HG03558 (cell line): ENCODE measurements around the gene B3GAT3.
"Not testable (repeated sequence)": the region's sequence is repeated elsewhere in the genome, so short reads cannot be mapped to it uniquely, and the experiment has no call there.

Experiments
- ATAC-seq: cut with Tn5 transposase; IDR thresholded peaks from one replicate; pipeline ENCODE4 v1.9.1; 2021; ENCODE audit warnings: moderate number of reproducible peaks; ENCODE audit not compliant: unreplicated experiment; ENCODE audit errors: extremely low read depth

Gene B3GAT3

DNA sequence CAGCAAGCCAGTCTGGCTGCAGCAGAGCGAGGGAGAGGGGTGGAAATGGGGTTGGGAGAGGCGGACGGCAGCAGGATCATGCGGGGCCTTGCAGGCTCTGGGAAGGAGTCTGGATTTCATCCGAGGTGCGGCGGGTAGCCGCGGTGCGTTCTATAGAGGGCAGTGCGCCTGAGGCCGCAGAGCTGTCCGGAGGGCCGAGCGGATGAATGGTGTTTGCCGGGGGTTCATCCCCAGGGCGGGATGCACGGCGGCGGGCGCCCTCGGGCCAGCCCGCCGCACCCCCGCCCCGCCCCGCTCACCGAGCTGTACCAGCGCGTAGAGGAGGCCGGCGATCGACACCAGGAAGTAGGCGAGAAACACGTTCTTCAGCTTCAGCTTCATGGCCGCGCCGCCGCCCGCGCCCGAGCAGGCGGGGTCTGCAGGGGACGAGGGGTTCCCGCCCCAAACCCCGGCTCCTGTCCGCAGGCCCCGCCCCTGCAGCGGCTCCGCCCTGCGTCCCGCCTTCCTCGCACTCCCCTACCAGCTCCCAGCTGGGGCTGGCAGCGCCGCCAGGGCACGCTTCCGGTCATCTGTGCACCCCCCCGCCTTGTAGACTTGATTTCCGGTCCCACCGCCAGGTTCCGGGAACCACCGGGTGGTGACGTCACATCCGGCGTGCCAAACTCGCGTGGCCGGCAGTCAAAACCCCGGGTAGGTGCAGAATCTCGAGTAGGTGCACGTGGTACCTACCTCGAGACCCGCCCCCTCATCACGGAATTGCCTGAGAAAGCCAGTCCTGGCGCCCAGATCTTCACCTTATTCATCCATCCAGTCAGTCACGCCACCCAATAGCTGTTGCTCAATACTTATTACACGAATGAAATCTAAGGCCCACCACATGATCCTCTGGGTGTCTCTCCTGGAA lies at the start of gene B3GAT3:
Gene B3GAT3 (minus strand): TSS at position 420 of the 904 bp plus-strand sequence. CDS start 39 bp downstream, at position 381.
- ATAC-seq: peak; percentile 79

DNA sequence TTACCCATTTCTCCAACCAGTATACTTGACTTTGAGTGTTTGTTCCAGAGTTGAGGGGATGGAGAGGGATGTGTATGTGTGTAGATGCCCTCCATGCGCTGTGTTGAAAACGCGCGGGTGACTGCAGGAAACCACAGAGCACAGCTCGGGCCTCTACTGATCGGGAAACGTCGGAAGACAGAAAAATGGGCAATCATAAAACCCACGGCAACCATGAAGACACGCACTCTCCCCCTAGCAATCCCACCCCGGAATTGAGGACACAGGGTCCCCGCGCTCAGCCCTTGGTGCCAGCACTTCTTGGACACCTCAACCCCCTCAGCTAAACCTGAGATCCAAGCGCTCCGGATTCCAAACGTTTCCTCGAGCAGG lies 49.4 kb upstream of the B3GAT3 start:
- no peak for ATAC-seq

DNA sequence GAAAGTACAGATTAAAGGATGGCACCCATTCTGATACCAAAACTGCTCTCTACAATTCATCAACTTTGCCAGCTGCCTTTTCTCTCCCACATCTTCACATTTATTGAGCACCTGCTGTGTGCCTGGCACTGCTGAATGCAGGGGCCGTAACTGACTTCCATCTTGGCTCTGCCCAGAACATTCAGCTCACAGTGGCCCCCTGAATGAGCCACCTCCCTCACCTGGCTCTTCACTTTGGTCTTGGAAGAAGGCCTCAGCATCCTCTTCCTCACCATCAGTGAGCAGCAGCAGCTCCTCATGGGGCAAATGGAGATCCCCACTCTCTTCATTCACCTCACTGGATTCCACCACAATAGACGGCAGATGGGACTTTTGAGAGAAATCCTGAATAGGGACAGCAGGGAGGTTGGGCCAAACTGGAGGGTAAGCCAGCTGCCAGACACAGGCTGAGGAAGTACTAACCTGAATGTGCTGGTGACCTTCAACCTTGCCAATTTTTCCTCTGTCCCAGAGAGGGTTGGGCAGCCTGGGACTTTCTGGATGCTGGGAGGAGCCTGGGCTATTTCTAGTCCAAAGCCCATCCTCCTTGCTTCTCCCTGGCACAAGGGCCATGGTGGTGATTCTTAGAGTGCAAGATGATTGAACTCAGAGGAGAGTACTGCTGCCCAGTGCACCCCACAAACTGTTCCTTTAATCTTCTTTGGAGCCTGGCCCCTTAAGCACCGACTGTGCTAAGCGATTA lies 47.8 kb upstream of the B3GAT3 start:
- no peak for ATAC-seq

DNA sequence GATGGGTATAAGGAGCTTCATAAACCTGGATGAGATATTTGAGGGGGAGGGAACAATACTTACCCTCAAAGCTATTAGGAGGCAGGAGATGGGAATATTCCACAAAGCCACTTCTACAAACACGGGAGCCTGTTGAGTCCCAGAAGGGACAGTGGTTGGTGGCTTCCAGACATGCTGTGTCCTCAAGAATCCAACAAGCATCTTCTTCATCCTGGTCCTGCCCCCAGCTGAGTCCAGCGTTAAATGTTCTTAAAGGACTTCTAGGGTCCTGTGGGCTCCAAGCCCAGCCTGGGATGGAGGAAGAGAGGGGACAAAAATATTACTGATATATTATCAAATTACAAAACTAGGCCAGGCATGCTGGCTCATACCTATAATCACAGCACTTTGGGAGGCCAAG lies 45.7 kb upstream of the B3GAT3 start:
- no peak for ATAC-seq

DNA sequence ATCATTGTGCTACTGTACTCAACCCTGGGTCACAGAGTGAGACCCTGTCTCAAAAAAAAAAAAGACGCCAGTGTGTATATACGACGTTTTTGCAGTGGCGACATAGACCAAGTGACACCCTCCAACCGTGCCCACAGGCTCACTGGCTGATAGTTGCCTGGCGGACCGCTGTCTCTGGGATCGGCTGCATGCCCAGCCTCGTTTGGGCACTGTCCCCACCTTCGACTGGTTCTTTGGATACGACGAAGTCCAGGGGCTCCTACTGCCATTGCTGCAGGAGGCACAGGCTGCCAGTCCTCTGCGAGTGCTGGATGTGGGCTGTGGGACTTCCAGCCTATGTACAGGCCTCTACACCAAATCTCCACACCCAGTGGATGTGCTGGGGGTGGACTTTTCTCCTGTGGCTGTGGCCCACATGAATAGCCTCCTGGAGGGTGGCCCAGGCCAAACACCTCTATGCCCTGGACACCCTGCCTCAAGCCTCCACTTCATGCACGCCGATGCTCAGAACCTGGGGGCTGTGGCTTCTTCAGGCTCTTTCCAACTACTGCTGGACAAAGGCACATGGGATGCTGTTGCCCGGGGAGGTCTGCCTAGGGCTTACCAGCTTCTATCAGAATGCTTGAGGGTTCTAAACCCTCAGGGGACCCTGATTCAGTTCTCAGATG lies 44.6 kb upstream of the B3GAT3 start:
- ATAC-seq: no peak

DNA sequence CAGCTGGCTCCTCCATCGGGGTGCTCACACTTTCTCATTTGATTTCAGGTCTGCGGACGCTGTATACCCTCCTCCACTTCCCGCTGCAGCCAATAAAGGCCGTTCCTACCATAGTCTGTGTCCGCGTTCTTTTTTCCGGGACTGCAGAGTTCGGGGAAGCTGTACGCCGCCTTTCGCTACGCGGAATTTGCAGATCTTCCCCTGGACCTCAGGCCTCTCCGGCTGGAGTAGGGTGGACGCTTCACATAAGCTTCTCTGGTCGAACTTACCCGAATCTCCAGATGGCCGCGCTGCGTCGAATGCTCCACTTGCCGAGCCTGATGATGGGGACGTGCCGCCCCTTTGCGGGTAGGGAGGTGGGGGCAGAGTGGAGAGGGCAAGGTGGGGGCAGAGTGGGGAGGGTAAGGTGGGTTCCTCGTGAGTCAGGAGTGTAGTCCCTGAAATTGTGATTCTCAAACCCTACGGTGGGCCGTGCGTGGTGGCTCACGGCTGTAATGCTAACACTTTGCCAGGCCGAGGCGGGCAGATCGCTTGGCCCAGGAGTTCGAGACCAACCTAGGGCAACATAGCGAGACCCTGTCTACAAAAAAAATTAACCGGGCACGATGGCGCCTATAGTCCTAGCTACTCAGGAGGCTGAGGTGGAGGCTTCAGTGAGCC lies 43.9 kb upstream of the B3GAT3 start:
- ATAC-seq: peak; percentile 17

DNA sequence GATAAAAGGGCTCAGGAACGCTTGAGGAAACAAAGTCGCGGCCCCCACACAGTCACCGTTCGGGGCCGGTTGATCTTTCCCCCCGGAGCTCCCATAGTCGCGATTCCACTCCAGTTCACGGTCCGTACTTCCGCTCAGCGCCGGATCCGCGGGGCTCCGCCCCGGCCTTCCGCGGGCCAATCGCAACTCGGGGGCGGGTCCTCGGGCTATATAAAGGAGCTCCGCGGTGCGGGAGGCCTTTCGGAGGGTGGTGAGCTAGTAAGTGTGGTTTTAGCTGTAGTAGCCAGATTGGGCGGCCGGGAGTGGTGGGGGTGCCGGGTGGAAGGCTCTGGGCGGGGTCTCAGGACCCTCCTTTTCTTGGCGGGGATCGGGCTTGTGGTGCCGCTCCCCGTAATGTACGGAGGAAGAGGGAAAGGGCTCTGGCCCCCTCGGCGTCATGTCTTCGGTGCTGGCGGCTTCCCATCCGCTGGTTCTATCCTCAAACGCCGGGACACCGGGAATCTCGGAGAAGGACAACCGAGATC lies 43.4 kb upstream of the B3GAT3 start, which contains the start of the genes C11orf98 and CSKMT:
Gene C11orf98 (minus strand): TSS at position 136 of the 524 bp plus-strand sequence. CDS start 41 bp downstream, at position 95.
Gene CSKMT (plus strand): TSS at position 238 of the 524 bp plus-strand sequence. CDS start 568 bp downstream, outside the sequence.
- ATAC-seq: peak; percentile 62

DNA sequence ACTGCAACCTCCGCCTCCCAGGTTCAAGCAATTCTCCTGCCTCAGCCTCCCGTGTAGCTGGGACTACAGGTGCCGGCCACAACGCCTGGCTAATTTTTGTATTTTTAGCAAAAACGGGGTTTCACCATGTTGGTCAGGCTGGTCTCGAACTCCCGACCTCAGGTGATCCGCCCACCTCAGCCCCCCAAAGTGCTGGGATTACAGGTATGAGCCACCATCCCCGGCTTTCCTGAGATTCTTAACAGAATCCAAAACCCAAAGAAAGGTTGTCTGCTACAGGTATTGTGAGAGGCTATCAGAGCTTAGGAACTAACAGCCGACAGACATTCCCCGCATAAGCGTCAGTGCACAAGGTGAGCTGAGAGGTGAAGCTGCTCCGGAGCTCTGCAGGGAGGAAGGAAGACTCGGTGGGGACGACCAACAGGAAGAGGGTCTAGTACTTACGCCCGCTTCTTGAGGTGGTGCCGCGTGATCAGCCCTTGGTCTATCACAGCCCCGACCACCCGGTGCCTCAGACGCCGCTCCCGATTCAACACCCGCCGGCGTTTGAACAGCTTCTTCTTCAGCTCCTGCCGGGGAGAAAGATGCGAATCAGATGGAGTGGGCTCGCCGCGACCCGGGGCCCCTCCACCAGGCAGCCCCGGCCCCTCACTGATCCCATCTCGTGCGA lies 42.8 kb upstream of the B3GAT3 start:
- ATAC-seq: no peak

DNA sequence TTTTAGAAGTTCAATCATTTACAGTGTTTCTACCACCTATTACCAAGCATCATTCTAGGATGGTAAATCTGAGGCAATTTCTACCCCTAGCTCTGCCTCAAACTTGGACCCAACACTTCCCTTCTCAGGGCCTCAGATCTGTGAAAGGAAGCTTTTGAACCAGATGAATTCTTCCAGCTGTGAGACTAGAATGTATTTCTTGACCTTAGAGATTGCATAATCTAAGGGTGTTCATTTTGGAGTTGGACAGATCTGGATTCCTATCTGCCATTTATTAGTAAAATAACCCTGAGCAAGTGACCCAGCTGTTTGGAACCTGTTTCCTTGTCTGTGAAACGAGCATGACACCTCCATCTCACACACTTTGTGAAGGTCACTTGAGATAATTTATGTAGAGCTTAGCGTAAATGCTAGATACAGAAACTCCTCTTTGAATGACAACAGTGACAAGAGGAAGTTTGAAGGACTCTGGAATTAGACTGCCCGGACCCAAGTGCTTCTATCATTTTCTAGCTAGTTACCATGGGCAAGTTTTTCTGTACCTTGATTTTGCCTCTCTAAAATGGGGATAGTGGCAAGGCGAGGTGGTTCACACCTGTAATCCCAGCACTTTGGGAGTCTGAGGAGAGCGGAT lies 35.1 kb upstream of the B3GAT3 start:
- no peak for ATAC-seq

DNA sequence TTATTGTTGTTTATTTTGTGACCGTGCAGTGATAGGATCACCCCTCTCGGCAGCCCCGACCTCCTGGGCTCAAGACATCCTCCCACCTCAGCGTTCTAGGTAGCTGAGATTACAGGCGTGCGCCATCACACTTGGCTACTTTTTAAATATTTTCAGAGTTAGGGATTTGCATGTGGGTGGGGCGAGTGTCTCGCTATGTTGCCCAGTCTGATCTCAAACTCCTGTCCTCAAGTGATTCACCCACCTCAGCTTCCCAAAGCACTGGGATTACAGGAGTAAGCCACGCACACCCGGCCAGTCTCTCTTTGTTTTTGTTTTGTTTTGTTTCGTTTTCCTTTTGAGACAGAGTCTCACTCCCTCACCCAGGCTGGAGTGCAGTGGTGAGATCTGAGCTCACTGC lies 32.5 kb upstream of the B3GAT3 start:
- no peak for ATAC-seq

DNA sequence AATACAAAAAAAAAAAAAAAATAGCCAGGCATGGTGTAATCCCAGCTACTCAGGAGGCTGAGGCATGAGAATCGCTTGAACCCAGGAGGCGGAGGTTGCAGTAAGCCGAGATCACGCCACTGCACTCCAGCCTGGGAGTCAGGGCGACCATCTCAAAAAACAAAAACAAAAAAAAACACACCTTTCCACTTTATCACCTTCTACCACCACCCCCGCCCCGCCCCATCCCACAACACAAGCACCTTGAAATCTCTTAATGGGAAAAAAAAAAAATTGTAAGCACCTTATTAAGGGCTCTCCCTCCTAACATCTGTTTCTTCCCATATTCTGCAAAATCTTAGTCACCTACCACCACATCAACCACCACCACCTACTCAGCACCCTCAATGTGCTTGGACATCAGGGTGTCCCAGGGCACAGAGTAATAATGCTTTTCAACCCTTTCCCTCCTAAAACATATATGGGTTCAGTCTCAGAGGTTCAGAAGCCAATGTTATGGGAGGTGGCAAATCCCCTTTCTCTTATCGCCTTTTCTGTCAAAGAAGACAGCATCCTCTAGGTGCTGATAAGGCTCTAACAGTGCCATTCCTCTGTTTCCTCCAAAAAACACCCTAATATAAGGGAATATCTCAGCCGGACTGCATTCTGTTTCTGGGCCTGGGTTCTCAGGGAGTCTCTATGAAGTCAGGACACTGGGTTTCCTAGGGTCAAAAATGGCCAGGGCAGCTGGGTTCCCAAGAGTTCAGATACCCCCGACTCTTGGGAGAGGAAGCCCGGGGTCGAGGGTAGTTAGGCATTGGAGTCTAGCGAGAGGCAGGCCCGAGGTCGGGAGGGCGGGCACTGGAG lies 30.6 kb upstream of the B3GAT3 start:
- no peak for ATAC-seq

DNA sequence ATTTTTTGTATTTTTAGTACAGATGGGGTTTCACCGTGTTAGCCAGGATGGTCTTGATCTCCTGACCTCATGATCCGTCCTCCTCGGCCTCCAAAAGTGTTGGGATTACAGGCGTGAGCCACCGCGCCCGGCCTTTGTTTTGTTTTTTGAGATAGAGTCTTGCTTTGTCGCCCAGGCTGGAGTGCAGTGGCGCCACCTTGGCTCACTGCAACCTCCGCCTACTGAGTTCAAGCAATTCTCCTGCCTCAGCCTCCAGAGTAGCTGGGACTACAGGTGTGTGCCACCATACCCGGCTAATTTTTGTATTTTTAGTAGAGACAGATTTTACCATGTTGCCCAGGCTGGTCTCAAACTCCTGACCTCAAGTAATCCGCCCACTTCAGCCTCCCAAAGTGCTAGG lies 28.5 kb upstream of the B3GAT3 start:
- ATAC-seq: not testable (repeated sequence)

DNA sequence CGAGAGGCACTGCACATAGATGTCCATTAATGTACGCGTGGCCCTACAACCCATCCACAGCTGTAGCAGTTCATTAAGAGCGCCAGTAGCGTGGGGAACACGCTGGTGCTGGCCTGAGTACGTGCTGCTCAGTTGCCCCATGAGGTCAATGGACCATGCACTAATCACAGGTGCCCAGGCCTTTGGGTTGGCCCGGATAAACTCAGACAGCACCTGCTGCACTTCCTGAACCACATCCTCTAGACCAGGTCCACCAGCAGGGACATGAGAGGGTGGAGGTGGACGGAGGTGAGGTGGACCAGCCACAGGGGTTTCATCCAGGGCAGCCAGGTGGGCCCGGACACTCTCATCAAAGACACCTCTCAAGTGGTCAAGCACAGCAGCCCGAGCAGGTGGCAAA lies 27.7 kb upstream of the B3GAT3 start:
- ATAC-seq: no peak

DNA sequence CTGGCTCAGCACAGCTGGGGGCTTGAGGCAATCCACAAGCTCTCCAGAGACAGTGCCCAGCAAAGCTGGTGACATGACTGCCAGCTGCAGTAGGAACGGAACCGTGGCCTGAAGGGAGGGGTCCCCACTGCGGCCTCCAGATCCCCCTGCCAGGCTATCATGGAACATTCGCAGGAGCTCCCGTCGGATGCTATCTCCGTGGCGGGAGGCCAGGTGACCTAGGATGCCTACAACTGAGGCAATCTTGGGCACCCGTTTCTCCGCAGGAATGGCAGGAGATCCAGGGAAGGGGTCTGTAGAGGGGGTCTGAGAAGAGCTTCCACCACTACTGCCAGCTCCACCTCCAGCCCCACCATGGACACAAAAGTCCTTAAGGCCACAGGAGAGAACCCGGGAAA lies 27.2 kb upstream of the B3GAT3 start:
- no peak for ATAC-seq

DNA sequence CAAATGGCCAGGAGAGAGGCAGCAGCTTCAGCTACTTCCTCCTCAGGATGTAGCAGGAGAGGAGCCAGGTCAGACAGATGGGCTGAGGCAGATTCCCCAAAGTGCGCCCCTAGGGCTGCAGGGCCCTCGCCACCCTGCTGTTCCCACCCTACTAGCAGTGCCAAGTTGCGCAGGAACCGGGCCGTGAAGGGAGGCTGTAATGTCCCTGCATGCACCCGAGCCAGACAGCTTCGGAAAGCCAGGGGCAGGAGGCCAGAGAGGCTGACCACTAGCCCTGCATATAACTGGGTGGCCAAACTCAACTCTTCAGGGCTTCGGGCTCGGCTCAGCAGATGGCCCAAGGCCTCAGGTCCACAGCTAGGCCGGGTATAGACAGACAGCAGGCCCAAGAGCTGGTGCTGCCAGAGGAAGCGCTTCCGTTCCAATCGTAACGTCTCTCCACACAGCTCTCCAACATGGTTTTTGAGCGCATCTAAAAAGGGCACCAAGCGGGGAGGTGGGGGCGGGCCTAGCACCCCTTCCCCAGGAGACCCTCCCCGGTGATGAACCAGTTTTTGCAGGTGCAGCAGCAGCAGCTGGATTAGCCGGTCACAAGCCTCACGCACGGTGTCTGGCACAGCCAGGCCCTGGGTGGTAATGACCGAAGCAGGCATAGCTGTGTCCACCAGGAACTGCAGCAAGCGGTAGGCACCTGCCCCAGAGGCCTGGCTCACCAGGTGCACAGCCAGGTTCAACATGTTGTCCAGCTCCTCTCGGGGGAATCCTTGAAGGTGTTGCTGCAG lies 26.6 kb upstream of the B3GAT3 start:
- ATAC-seq: no peak

DNA sequence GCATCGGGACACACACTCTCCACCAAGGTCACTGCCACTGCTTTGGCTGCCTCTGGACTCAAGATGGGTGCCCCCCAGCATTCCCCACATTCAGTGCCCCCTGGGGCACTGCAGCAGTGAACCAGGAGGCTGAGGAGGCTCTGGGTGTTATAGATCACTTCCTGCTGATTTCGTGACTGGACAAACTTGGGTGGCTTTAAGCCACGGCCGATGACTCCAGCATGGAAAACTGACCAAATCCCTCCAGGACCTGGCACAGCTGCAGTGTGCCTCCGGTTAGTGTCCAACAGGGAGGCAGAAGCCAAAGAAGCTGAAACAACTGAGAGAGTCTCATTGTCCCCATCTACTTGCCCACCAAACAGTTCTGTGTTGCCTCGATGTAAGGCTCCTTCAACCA lies 25.8 kb upstream of the B3GAT3 start:
- ATAC-seq: no peak

DNA sequence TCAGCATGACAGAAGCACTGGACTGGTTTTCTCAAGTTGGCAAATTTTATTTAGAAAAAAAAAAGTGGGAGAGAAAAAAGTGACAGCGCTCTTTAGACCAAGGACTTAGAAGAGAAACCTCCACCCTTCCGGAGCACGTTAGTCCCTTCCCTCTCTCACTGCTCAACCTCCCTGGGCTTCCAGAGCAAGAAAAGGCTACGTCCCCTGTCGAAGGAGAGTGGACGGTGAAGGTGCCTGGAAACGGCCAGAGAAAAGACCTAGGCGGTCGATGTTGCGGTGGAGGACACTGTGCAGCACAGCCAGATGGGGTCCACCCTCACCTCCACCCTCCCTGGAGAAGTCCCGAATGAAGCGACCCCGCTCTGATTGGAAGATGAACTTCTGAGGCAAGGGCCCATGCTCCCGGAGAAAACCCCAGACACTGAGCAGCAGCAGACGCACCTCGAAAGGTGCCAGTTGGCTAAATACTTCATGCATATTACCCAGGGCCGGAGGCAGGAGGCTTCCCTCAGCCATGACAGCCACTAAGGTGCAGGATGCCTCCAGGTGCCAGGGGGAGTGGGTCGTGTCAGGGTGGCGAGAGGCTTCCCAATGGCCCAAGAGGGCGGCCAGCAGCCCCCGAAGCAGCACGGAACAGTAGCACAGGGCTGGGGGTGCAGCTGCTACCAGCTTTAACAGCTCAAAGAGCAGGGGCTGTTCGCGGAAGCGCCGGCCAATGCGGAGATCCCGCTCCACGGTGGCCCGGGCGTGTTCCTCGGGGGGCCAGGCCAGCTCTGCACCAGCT lies 25.2 kb upstream of the B3GAT3 start:
- no peak for ATAC-seq
